C4-2B (cell line): ENCODE measurements around the gene KAT6B.

Experiments used
- CTCF ChIP-seq: fragments of 450-650 bp; conservative IDR thresholded peaks from 2 replicates; pipeline ENCODE4 v1.5.1; 2017; ENCODE audit warnings: mild to moderate bottlenecking
- ZFX ChIP-seq: fragments of 450-650 bp; IDR thresholded peaks from 2 replicates; pipeline ENCODE4 v1.6.1; 2017

GRCh38 chr10:74968667-74969061 lies 142.3 kb downstream of the KAT6B start:
- TF ChIP-seq CTCF (no peak), ZFX (no peak)
